Astrocyte of the hippocampus (primary cell): Measurements from ENCODE around the gene BTBD8.

Experiments
- DNase-seq: peaks from one replicate; pipeline ENCODE4 v3.0.0; 2011; ENCODE audit warnings: low read depth, low spot score

BTBD8 gene

DNA sequence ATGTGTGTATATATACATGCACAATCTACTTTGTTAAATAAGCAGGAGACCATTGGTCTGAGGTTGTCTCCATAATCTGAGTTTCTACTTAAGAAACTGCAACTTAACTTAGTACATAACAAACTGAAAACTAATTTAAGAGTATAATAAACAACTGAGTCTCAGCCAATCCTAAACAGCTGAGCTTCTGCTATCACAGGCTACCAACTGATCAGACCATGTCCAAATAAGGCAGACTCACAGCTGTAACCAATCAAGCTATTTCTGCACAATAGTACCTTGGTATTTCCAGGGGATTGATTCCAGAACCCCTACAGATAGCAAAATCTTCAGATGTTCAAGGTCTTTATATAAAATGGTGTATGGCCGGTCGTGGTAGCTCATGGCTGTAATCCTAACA lies 111.6 kb downstream of the BTBD8 start:
- no peak for DNase-seq

DNA sequence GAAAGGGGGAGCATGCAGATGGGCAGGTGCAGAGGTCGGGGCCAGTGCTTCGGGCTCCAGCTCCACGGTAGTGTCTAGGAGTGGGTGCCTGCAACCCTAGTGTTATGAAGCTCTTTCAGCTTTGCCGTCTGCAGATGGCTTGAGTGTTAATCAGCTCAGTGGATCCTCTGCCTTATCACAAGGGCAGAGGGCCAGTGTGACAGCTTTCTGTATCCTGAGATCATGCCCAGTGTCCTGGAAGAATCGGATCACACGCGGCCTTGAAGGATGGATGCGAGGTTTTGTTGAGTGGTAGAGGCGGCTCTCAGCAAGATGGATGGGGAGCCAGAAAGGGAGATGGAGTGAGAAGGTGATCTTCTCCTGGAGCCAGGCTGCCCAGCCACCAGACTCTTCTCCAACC lies 112.1 kb downstream of the BTBD8 start:
- DNase-seq, result no peak

DNA sequence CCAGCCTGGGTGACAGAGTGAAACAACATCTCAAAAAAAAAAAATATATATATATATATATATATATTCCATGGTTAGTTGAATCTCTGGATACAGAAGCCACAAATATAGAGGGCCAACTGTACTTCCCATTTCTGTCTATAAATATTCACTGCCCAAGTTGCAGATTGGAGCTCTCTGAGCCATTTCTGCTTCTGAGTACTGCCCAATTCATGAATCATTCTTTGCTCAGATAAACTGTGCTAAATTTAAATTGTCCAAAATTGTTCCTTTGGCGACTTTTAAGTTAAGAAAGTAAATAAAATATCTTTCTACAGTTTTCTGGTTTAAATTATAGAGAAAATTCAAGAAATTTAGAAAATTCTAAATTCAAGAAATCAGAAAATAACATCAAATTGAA lies 114.4 kb downstream of the BTBD8 start:
- DNase-seq, result no peak

DNA sequence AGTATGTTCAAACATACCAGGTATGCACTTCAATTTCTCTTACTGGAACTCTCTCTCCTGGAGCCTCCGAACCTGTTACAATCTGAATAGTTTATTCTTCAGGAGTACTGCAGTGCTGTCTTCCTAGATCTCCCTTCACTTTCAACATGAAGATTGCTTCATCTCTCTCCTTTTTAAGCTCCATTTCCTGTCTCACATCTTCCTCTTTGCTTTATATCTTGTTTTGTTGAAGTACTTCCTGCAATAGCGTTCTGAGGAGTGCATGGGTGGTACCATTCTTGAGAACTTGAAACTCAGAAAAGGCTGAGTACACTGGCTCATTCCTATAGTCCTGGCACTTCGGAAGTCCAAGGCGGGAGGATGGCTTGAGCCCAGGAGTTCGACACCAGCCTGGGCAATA lies 121.8 kb downstream of the BTBD8 start:
- no peak for DNase-seq

DNA sequence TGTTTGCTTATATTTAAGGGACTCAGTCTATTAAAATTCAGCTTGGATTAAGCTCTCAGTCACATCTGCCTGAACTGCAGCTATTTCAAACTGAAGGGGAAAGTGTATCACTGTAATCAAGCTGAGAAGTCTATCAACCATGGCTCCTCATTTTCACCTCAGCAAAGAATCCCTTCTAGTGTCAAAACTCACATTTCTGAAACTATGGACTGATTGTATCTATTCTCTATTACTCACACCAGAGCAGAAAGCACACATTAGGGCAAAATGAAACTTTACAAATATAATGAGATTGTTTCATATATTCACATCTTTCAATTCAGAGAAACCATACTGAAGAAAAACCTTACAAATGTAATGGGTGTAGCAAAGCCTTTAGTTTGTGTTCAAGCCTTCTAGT lies 123.0 kb downstream of the BTBD8 start:
- DNase-seq, result no peak

DNA sequence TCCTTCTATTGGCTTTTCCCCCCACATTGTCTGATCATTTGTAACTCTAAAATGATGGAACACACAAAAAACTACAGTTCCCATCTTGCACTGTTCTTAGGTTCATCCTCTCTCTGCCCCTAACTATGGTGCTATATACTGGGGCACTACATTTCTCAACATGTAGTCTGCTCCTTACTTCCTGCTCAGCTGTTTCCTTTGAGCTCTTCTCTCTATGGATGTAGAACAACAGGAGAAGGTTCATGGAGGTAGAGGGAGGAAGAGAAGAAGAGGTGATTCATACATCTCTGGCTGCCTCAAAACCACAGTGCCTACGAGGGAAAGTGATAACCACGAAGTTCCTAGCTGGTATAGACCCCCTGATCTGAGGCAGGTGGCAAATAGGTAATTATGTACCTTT lies 130.6 kb downstream of the BTBD8 start:
- DNase-seq, result peak; percentile 30

DNA sequence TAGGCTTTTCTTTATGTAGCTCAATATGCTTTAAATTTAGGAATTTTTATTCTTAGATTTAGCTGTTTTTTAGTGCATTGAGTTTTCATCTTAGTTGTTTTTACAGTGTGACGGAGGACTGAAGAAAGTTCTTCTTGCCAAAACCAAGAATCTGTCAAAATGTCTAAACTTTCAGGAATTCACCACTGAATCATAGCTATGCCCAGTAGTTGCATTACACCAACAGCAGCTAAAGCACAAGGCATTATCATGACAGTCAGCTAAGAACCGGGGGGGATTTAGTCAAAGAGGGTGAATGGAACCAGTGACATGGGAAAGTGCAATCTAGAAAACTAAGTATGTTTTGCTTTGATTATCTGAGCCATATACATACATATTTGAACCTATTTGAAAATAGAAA lies 131.0 kb downstream of the BTBD8 start:
- DNase-seq, result peak; percentile 72

DNA sequence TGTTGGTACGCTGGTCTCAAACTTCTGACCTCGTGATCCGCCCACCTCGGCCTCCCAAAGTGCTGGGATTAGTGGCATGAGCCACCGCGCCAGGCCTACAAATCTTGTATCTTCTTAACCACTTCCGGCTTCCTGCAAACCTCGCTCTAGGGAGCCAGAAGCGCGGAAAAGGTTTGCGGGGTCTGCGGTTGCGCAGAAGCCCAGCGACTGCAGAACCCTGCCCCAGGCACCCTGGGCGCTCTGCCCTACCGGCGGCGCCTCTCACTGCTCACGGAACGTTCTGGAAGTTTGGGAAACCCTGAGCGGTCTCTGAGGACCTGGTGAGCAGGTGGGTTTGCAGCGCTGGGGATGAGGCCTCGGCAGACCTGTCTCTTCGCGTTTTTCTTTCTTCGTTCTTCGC lies 137.6 kb downstream of the BTBD8 start, which contains the start of gene C1orf146:
TSS of gene C1orf146 (plus strand) at position 195 of the 400 bp plus-strand sequence. CDS start 13,506 bp downstream, outside the sequence.
- no peak for DNase-seq

DNA sequence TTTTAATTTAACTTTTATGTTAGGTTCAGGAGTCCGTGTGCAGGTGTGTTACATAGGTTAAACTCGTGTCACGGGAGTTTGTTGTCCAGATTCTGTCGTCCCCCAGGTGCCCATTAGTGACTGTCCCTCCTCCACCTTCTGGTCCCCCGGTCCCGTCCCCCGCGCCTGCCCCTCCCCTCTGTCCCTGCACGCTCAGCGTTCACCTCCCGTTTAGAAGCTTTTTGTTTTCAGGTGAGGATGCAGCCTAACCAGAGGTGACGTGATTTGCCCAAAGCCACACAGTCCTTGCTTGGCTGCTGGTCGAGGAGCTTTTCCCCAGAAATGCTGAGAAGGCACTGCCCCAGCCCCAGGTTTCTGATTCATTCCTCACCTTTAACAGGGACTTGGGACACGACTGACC lies 138.4 kb downstream of the BTBD8 start:
- no peak for DNase-seq

DNA sequence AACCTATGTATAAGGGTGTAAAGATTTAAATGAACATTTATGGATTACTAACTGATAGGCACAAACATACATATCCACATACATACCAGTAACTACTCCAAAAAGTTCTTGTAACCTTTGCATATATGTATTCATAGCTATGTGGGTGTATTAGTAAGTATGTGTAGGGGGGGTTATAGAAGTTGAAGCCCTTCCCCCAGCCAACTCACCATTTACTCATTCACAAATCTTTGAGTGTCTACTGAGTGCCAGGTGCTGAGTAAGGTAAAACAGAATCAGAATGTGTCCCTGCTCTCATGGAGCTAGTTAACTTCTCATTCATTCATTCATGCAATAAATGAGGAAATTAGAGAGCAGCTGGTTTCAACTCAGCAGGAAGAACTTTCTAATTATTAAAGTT lies 138.9 kb downstream of the BTBD8 start:
- no peak for DNase-seq

DNA sequence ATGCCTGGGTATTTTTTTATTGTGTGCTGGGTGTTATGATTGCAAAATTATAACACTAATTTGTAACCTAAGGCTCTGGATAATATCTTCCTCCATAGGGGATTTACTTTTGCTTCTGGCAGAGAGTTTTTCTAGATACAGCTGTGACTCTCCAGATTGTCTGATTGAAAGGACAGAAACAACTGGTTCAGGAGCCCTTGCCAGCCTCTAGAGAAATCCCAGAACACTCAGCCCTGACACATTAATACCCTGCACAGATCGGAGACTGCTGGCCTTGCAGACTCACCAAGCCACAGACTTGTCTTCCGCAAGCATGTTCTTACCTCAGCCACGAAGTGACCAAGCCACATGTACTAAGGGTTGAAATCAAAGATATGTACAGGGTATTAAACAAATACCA lies 148.3 kb downstream of the BTBD8 start:
- no peak for DNase-seq

DNA sequence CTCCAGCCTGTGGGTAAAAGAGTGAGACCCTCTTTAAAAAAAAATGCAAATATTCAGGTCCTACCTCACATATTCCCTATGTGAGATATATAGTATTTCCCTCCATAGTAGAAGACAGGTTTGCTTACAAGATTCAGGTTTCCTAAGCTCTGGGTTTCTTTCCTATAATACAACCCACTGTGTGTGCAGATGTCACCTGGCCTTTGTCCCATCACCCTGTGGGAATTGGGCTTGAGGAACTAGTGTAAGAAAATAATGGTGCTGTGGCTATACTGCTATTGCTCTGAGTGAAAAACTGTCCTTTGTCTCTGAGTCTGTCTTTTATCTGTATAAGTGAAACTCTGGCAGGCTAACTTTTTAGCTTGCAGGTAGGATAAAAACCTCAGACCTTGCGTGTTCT lies 150.6 kb downstream of the BTBD8 start:
- DNase-seq, result no peak
